NB4 (cell line): Measurements from ENCODE around the gene C10orf71.

ENCODE experiments used
- DNase-seq: peaks from one replicate; pipeline ENCODE4 v3.0.0; 2010; ENCODE audit warnings: low read depth
- H3K4me3 ChIP-seq: one replicate; pipeline ENCODE4 v1.5.1; 2011; ENCODE audit warnings: mild to moderate bottlenecking, low read depth, low read length, moderate library complexity
- MYC ChIP-seq: IDR thresholded peaks from 2 replicates; pipeline ENCODE4 v1.6.1; 2011; ENCODE audit warnings: low read depth, low read length
- POLR2A ChIP-seq: IDR thresholded peaks from 2 replicates; pipeline ENCODE4 v1.6.1; 2011; ENCODE audit warnings: mild to moderate bottlenecking; ENCODE audit not compliant: insufficient read length; ENCODE audit errors: extremely low read depth
- TF ChIP-seq, protein P1 (sequence below): IDR thresholded peaks from one replicate; pipeline ENCODE4 v1.5.1; 2012; ENCODE audit warnings: low read depth, low read length
- TF ChIP-seq, protein P2 (sequence below): IDR thresholded peaks from 2 replicates; pipeline ENCODE4 v1.6.1; 2011; ENCODE audit warnings: low read depth, low read length

C10orf71 gene

DNA sequence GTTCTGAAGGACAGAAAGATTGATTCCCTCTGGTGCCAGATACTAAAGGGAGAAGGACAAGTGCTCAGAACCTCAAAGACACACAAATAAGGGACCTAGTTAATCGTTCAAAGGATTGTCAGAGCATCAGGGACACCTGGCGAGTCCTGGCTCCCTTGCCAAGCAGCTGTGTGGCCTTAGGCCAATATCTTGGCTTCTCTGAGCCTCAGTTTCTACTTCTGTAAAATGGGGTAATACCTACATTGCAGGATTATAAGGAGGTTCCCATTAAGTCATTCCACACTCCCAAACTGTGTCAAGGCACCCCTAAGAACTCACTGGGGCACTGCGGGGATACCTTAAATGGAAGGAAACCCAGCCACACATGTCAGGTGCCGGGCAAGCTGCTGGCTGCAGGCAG, 67.5 kb downstream of the C10orf71 start:
- no peak overlapping the region for H3K4me3 ChIP-seq
- DNase-seq = no peak
- TF ChIP-seq MYC = no peak
- TF ChIP-seq POLR2A = no peak
- TF ChIP-seq, protein P1, sequence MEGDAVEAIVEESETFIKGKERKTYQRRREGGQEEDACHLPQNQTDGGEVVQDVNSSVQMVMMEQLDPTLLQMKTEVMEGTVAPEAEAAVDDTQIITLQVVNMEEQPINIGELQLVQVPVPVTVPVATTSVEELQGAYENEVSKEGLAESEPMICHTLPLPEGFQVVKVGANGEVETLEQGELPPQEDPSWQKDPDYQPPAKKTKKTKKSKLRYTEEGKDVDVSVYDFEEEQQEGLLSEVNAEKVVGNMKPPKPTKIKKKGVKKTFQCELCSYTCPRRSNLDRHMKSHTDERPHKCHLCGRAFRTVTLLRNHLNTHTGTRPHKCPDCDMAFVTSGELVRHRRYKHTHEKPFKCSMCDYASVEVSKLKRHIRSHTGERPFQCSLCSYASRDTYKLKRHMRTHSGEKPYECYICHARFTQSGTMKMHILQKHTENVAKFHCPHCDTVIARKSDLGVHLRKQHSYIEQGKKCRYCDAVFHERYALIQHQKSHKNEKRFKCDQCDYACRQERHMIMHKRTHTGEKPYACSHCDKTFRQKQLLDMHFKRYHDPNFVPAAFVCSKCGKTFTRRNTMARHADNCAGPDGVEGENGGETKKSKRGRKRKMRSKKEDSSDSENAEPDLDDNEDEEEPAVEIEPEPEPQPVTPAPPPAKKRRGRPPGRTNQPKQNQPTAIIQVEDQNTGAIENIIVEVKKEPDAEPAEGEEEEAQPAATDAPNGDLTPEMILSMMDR = no peak

DNA sequence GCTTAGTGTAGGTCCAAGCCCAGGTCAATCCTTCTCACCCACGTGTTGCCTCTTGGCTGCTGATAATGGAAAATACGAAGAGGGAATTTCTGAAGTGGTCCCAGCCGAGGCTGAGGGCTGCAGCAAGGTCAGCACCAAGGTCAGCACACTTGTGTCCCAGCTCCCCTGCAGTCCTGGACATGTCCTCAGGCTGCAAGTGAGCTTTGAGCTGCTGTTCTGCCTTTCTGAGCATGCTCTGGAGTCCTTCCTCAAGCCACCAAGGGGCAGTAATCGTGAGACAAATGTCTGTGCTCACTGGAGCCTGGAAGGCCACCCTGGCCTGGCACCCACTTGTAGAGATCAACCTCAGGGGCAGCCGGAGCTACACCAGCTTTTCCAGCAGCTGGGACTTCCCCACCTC, 68.6 kb downstream of the C10orf71 start:
- DNase-seq = peak; percentile 25
- no peak for TF ChIP-seq POLR2A
- TF ChIP-seq, protein P1 = no peak
- TF ChIP-seq MYC = no peak
- TF ChIP-seq, protein P2, sequence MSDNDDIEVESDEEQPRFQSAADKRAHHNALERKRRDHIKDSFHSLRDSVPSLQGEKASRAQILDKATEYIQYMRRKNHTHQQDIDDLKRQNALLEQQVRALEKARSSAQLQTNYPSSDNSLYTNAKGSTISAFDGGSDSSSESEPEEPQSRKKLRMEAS = no peak
- no peak overlapping the region for H3K4me3 ChIP-seq

DNA sequence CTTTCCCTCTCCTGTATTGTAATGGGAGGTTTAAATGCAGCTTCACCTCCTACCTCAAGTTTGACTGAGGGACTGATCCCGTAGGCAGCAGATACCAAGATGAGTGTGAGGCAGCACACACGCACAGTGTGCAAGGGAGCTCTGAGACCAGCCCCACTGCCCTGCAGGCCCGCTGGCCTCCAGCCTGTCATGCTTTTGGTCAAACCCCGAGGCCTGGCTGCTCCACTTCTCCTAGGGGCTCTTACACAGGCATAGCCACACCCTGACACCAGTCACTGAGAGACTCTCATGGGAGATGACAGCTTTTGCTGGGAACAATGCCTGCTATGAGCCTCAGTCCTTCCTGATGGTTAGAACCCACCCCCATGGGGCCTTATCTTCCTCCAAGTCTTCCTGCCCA, 69.3 kb downstream of the C10orf71 start:
- DNase-seq = peak; percentile 31
- no peak overlapping the region for H3K4me3 ChIP-seq
- TF ChIP-seq MYC (no peak), POLR2A (no peak)
- TF ChIP-seq, protein P1 = no peak
- TF ChIP-seq, protein P2 = no peak

DNA sequence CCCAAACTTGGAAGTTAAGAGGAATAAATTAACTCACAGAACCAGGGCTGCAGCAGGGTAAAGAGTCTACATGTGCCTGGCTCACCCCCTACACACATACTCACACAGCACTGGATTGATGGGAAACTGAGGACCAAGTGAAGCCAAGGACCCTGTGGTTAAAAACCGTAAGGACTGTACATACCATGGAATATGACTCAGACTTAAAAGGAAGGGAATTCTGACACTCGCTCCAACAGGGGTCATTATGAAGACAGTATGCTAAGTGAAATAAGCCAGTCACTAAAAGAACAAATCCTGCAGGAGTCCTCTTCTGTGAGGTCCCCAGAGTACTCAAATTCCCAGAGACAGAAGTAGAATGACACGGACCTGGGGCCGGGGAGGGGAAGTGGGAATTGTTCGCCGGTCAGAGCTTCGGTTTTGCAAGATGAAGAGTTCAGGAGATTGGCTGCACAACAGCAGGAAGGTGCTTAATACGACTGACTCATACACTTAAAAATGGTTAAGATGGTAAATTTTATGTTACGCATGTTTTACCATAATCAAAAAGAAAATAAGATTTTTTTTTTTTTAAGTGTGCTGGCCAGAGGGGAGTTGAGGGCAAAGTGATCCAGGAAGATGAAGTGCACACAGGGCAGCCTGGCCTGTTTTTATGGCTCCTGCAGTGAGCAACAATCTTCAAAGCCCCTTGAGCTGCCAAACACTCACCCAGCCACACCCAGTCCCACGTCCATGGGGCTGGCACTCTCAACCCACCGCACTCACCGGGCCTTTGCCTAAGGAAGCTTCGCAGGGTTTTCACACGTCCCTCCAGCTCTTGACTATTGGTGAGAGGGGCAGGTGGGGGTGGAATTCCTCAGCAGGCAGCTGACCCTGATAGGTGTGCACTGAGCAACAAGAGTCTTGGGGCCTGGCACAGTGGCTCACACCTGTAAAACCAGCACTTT, 70.5 kb downstream of the C10orf71 start:
- TF ChIP-seq, protein P1 = no peak
- TF ChIP-seq MYC = no peak
- no peak for TF ChIP-seq POLR2A
- TF ChIP-seq, protein P2 = no peak
- DNase-seq = no peak
- no peak overlapping the region for H3K4me3 ChIP-seq

DNA sequence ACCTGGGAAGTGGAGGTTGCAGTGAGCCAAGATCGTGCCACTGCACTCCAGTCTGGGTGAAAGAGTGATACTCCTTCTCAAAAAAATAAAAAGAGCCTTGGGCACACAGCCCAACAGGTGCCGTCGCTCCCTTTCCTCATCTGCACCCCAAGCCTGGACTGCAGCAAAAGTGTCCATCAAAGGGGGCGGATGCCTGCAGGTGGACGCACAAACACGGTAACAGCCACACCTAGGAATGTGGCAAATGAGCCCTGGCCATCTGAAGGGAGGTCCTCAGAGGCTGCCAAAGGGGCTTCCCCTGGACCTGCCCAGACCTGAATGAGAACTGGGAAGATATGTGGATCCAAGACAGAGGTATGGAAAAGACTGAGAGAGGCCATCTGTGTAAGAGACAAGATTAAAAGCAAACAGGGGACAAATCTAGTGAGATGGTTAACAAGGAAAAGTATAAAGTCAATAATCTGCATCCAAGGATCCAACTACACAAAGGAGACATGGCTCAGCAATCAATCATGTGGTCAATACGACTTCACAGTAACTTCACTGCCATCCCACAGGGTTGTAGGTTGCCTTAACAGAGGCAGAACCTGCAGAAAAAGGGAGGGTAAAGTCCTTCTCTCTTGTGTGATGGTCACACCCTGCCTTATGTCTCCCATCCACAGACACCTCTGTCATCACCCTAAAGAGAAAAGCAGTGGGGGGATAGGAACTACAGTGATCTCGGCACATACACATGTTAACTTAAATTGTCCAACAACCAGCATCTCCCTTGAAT, 71.5 kb downstream of the C10orf71 start:
- no peak overlapping the region for H3K4me3 ChIP-seq
- no peak for TF ChIP-seq POLR2A
- TF ChIP-seq, protein P1 = no peak
- TF ChIP-seq, protein P2 = no peak
- TF ChIP-seq MYC = no peak
- DNase-seq = no peak
